SH-SY5Y (cell line): Measurements from ENCODE around the gene TCFL5.

Source experiments
- GATA2 ChIP-seq: IDR thresholded peaks from 2 replicates; pipeline ENCODE4 v1.6.1; 2011; ENCODE audit warnings: mild to moderate bottlenecking, low read depth, low read length
- GATA3 ChIP-seq: IDR thresholded peaks from 2 replicates; pipeline ENCODE4 v1.6.1; 2011; ENCODE audit warnings: low read depth, mild to moderate bottlenecking, low read length, moderate library complexity

DNA sequence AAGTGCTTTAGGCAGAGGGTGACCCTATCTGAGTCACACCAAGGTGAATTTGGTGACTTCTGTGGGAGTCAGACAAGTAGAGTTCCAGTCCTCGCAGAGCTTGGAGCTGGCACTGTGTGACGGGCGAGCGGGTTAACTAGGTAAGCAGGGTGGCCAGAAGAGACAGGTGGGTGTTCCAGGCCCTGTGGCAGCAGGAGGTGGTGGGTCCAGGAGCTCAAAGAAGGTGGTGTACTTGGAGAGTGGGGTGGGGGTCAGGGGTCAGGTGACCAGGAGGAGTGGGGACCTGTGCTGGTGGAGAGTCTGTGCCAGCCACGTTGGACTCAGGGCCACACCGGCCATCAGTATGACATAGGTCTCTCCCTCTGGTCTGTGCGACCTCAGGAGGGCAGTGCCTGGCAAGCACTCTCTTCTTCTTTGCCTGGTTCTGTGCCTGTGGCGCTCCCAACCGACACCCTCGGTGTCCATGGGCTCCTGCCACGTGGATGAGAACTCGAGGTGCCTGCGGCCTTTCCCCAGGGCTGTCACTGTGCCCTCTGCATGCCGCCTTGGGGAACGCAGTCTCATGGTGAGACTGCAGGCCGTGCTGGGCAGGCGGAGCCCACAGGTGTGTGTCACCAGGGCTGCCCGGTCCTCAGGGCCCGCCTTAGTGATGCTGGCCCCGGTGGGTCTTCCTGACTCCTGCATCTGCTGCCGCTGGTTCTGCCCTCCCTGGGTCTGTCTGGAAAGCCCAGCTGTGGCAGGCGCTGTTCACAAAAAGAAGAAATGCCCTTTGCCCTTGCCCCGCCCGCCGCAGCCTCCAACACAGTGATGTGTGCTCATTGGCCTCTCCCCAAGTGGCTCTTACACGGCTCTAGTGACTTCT, 63.7 kb downstream of the TCFL5 start:
- TF ChIP-seq GATA3 = no peak
- TF ChIP-seq GATA2 = no peak
